Inferior parietal cortex (tissue), 1 donor: ENCODE data around the gene BPIFB2.

Experiments
- DNase-seq: peaks from one replicate; pipeline ENCODE4 v3.0.0-alpha.2; 2016; ENCODE audit errors: extremely low spot score

Gene BPIFB2

DNA sequence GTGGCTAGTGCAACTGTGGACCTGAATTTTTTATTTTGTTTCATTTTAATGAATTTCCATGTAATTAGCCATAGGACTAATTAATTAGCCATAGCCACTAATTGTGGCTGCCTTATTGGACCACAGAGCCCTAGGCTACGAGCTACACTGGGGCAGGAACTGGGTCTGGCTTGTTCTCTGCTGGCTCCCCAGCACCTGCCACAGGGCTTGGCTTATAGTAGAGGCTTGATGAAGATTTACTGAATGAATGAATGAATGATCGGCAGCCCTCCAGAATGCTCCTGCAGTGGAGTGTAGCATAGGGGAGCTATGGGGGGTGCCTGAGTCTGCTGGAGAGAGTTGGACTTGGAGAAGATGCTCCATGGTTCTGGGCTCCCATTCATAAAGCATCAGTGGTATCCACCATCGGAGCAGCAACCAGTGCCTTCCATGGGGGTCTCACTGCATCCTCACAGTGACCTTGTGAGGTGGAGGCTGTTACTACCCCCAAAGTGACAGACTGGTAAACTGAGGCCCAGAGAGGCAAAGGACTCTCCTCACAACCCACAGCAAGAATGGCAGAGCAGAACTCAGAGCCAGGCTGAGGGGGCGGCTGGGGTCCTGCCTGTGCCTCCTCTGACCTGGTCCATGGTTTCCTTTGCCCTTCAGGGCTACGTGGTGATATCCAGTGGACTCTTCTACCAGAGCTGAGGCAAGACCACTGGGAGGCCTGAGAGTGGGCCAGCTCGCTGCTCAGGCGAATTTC is 15.4 kb downstream of the BPIFB2 start:
- no peak for DNase-seq

DNA sequence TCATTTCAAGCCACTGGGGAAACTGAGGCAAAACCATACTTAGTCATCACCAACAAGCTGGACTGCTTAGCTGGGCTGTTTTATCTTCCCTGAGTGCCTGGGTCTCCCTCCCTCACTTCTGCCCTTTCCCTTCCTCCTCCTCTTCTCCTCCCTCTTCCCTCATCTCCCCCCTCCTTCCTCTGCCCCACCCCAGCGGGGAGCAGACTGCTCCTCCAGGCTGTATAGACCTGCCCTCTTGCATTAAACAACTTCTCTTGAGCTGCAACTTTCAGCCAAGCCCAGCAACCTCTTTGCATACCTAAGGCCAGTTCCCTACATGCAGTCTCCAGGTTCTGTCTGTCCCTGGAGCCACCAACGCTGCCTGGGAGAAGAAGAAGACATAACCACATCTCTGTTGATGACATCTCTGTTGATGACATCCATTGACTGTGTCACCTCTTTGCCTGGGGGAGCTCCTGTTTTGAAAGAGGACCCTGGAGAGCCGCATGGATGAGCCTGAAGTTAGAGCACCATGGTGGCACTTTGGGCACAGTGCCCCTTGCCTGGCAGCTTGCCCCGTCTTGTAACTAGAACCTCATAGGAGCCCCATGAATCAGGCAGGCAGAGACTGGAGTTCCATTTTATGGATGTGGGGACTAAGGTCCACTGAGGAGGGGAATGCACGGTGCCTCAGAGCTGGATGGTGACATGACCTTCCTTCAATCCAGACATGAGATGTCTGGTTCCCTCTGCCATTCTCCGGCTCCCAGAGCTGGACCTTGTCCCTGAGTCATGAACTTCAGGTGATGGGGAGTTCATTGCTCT is 16.1 kb downstream of the BPIFB2 start:
- no peak for DNase-seq

DNA sequence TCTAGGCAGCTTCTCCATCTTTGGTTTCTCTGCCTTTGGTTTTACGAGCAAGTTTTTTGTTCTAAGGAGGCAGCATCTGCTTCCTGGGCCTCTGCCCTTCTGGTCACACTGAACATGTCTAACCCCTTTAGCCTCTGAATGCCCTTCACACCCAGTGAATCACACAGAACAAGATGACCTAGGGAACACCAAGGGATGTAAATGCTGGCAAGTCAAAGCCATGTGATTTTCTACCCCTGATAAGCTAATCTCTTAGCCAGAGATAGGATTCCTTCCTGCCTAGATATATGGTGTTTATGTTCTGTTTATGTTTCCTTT is 16.7 kb downstream of the BPIFB2 start:
- DNase-seq, result no peak

DNA sequence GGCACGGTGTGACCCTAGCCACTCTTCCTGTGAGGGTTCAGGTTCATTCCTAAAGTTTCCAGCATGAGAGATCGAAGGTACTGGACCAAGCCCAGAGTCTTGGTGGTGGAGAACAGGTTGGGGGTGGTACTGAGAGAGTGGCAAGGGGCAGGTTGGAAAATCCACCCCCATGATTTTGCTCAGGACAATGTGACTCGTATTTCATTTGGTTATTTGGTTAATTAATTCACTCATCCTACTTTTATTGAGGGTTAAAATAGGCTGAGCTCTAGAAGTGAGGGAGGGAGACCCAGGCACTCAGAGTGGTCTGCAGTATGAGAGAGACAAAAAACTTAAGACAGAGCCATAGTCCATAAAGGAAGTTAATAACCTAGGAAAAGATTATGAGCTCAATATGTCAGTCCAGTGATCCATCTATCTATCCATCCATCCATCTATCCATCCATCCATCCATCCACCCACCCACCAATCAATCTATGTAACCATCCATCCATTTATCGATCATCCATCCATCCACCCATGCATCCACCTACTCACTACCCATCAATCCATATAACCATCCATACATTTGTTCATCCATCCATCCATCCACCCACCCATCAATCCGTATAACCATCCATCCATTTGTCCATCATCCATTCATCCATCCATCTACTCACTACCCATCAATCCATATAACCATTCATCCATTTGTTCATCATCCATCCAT is 17.3 kb downstream of the BPIFB2 start:
- no peak for DNase-seq

DNA sequence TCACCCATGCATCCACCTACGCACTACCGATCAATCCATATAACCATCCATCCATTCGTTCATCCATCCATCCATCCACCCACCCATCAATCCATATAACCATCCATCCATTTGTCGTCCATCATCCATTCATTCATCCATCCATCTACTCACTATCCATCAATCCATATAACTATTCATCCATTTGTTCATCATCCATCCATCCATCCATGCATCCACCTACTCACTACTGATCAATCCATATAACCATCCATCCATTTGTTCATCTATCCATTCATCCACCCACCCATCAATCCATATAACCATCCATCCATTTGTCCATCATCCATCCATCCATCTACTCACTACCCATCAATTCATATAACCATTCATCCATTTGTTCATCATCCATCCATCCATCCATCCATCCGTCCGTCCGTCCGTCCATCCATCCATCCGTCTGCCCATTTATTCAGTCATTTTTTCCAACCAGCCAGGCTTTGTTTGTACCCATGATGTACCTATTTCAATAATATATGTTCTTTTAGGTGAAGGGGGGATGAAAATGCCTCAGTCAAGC is 17.9 kb downstream of the BPIFB2 start:
- no peak for DNase-seq

DNA sequence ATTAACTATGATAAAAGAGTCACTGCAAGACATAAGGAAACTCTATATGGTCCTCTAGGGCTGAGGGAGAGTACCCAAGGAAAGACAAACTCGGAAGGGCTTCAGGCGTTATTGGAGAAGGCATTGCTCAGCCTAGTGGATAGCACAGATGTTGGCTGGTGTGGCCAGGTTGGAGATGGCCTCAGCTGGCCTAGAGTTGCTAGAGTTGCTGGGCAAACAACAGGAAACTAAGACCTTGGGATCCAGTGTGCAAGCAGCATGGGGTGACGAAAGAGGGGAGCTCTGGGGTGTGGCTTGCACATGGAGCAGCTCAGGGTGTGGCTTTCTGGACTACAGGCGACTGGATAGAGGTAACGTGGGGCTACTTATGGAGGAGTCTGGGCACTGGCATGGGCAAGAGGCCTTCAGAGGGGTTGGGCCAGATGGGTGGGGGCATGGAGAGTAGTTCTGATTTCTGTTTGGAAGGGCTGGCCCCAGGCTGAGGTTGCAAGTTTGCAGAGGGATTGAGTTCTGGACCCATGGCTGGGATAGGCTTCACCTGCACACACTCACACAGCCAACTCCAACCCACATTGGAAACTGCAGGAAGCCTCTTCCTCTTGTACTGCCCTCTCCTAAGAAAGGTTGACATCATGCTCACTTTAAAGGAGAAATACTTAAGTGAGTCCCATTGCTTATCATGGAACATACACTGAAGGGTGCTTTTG is 18.7 kb downstream of the BPIFB2 start:
- no peak for DNase-seq

DNA sequence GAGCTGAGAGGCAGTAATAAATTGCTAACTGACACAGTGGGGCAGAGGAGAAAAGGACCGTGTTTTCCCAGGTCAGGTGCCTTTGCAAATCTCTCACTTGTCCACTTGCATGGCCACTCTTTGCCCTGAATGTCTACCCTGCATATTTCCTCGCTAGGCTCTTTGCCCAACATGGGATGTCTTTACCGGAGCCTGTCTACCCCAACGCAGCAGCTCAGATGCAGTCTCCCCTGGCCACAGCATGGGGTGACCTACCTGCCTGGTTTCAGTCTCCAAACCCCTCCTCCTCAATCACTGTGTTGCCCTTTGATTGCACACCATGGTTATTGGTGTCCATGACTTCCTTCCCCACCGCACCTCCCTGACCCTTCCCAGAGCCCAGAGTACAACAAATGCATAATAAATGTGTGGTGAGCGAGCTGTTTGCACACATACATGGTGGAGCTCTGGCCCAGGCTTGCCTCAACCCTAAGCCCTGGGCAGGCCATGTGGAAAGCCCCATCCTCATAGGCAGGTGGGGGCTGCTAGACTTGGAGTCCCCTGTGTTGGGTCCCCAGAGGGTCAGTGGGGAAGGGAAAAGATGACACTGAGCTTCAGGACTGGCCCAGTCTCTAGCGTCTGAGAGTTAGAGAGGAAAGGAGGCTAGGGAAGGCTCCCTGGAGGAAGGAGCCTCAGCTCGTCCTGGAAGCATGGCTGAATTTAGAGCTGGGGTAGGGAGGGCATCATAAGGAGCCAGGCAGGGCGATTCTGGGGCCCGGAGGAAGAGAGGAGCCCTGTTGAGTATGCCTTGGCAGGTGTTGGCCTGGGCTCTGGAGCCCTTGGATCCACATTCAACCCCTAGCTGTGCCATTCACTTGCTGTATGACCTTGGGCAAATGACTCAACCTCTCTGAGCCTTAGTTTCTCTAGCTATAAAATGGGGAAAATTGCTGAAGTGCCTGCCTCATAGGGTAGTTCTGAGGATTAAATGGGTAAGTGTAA is 19.6 kb downstream of the BPIFB2 start:
- no peak for DNase-seq

DNA sequence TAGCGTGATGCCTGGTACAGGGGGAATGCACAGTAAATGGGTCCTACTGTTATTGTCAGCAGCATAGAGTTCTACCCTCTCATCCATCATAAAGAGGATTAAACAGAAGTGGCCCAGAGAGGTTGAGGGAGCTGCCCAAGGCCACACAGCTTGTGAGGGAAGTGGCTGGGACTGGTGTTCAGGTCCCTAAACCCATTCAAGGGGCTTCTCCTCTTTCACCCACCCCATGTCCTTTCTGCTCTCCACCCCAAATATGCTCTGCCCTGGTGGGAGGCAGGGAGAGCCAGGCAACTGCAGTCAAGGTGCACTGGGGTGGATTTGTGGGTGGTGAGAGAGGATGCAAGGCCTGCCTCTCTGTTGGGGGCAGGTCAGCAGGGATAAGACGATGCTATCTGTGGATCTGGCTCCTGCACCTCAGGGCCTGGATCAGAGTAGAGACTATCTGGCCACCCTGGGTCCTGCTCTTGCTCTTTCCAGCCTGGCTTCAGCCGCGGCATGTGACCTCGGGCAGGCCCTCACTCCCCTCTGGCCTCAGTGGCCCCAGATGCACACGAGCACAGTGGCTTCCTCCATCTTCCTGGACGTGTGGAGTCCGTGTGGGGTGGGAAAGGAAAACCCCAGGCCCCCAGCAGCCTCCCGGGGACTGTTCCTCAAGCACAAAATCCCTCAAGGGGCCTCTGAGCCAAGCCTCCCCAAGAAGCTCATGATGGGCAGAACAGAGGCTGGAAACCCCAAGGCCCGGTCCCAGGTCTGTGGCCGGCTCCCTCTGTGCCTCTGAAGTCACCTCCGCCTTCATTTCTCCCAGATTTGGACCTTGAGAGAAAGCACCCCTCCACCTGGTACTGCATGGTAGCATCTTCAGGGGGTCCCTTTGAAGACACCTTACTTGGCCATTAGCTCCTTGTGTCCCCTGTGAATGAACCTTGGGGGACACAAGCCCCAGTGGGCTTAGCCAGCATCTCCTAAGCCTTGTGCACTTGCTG is 20.6 kb downstream of the BPIFB2 start:
- DNase-seq, result no peak

DNA sequence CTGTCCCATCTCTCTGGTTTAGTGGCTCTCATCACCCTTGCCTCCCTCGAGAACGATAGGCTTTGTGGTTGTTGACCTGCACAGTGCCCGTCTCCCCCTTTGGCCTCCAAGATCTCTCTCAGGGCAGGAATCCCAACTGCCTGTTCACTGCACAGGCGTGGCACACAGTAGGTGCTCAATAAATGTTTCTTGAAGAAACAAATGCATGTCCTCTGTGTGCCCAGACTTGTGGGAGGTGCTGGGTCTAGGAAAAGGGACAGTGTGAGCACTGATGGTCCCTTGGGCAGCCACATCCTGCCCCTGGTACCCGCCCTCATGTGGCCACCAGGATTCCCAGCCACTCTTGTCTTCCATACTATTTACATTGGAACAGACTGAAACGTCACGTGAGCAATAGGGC is 21.4 kb downstream of the BPIFB2 start:
- no peak for DNase-seq

DNA sequence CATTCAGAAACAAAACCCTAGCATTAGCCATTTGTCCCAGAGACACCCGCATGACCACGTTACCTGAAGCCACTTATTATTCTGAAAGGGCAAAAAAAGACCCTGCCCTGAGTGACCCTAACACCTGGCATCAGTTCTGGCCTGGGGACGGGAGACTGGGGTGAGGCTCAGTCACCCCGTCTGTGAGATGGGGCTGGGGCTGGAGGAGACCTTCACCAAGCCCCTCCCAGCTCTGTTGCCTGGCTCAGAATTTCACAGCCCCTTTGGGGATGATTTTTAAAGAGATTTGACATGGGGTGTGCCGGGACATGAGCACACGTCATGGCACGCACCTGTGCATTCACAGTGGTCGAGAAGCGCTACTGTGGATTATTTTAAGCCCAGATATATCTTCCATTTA is 22.6 kb downstream of the BPIFB2 start:
- DNase-seq, result no peak

DNA sequence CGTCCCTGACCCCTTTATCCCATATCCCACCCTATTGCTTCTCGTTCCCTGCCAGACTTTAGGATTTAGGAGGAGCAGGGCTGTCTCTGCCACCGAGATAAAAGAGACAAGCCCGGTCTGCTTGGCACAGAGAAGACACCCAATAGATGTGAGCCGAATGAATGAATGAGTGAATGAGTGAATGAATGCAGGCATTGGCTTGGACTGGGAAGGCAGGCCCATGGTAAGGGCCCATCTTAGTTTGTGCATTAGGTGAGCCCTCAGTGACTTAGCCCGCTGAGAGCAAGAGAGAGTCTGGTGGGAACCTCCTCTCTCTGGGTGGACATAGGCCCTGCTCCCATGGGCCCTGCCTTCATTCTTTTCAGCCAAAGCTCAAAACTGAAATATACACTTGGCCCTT is 23.1 kb downstream of the BPIFB2 start:
- no peak for DNase-seq

DNA sequence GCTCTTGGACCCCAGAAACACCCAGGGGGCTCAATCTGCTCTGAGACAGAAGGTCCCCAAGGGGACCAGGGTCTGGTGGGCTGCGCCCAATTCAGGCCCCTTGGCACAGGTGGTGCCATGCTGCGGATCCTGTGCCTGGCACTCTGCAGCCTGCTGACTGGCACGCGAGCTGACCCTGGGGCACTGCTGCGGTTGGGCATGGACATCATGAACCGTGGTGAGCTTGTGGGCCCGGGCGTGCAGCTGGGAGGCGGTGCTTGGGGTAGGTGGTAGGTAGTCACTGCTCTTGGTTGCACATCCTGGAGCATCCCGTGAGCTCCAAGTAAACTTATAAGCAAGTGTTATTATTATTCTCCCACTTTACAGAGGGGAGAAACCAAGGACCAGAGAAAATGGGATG is 24.0 kb downstream of the BPIFB2 start, which contains the start of gene BPIFB6:
Gene BPIFB6, plus strand, starts transcription at position 118 of the 400 bp plus-strand sequence. Its CDS starts 0 bp downstream, at position 118.
- no peak for DNase-seq

DNA sequence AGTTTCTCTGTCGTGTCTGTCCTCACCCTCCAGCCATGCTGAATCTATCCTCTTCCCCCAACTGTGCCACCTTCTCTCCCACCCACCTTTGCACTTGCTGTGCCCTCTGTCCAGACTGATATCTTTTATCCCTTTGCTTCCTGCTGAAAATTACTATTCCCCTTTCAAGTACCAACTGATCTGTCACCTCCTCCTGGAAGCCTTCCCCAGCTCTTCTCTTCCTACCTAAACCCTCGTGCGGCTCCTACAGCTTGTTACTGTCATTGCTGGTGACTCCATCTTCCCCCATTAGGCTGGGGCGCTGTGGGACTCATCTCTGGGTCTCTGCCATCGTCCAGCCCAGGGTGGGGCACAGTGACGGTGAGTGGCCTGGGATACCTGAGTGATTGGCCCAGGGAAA is 25.1 kb downstream of the BPIFB2 start:
- no peak for DNase-seq

DNA sequence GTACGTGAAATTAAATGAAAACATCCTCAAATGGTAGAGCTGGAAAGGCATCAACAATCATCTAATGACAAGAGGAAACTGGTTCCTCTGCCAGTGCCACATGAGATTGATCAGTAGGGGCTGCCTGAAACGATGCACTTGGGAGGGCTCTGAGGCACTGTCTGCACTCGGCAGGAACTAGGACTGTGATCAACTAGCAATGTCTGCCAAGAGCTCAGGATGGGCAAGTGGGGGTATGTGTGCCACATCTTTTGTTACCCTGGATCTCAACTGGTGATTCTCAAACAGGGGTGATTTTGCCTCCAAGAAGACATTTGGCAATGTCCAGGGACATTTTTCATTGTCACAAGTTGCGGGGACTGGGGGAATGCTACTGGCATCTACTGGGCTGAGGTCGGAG is 25.9 kb downstream of the BPIFB2 start:
- DNase-seq, result no peak

DNA sequence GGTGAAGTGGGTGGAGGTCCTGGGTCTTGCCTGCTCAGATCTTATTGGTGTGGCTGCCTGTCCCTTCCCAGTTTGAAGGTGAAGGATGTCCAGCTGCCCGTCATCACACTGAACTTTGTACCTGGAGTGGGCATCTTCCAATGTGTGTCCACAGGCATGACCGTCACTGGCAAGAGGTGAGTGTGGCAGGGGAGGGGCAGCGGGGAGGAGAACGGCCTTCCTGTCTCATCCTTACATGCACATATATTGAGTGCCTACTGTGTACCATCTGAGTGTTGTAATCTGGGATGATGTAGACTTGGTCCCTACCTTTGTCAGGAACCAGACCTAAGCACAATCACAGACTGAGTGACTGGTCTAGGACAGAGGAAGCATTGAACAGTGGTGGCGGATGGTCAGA is 26.6 kb downstream of the BPIFB2 start:
- no peak for DNase-seq

DNA sequence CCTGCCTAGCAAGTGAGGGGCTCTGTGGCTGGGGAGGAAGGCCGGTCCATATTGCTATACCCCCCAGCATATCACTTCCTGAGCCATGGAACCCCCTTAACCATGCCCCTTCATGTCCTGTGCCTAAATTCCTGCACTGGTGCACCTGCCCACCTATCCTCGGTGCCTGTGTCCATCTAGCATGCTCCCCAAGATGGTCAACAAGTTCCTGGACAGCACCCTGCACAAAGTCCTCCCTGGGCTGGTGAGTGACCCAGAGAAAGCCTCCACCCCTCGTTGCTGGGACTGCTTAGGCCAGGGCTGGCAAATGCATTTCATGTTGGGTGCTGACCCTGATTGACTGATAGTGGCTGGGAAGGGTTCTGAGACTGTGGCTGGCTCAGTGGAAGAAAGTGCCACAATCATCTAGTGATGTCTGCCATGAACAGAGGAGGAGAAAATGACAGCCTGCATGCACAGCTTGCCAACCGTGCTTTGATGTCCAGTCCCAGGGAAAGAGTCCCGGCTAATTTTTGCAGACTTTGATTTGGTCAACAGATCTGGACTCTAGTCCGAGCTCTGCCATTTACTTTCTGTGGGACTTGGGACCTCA is 27.5 kb downstream of the BPIFB2 start:
- DNase-seq, result no peak

DNA sequence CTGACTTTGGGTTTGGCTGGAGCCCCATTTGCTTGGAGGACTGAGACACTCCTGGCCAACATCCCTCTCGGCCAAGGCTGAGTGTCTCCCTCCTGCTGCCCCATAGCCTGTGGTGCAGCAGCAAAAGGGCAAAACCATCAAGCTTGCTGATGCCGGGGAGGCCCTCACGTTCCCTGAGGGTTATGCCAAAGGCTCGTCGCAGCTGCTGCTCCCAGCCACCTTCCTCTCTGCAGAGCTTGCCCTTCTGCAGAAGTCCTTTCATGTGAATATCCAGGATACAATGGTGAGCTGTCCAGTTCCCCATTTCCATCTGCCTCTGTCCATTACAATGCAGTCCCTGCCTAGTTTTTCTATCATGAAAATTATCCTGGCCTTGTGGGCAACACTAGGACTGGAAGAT is 30.0 kb downstream of the BPIFB2 start:
- DNase-seq, result no peak

DNA sequence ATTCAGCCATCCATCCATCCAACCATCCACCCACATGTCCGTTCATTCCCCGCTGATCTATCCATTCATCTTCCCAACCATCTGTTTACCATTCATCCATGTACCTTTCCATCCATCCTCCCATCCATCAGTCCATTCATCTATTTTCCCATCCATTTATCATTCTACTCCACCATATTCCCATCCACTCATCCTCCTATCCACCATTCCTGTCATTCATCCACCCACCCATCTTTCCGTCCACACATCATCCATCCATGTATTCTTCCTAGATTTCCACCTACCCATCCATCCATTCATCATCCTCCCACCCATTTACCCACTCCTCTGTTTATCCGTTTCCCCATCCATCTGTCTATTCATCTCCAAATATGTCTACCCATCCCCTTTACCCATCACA is 30.7 kb downstream of the BPIFB2 start:
- no peak for DNase-seq

DNA sequence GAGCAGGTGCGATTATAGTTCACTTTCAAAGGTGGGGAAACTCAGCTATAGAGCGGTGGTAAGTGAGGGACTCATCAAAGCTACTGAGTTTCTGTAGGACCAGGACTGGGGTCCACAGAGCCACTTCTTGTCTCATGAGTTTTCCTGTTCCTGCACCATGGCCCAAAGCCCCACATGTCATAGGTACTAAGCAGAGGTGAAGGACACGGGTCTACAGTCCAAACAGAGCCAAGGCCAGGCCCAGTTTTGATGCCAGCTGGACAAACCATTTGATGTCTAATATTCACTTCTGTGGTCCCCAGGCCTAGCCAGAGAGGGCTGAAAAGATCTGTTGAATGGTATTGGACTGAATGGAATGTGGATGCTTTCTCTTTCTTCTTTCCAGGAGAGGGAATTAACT is 34.9 kb downstream of the BPIFB2 start:
- no peak for DNase-seq
